GM12873 (cell line): Measurements from ENCODE around the gene ST3GAL3.

Experiments used
- CTCF ChIP-seq: IDR thresholded peaks from 2 replicates; pipeline ENCODE4 v1.5.1; 2012; ENCODE audit warnings: low read depth, mild to moderate bottlenecking, moderate library complexity, low read length, control low read depth; ENCODE audit not compliant: insufficient read depth; ENCODE audit errors: missing control alignments

The ST3GAL3 gene

DNA sequence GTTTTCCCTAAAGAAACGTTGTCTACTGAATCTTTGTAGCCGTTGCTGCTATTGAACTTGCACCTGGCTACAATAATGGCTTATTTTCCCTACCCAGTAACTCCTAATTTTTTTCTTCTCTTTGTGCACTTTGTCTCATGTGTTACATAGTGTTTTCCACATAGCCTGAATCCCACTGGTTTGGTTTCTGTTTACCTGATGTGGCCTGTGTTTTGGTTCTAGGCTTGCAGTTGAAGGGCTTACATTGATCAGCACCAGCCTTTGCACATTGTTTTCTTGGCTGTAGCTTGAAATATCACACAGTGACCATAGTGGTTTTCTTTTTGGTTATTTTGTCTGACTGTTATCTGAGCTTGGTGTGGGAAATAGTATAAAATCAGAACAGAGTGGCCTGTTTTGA is 29.5 kb downstream of the ST3GAL3 start:
- no peak for TF ChIP-seq CTCF

GRCh38 chr1:43742026-43742425 is 34.7 kb downstream of the ST3GAL3 start:
- no peak for TF ChIP-seq CTCF

GRCh38 chr1:43743206-43743605 is 35.9 kb downstream of the ST3GAL3 start:
- TF ChIP-seq CTCF = no peak

DNA sequence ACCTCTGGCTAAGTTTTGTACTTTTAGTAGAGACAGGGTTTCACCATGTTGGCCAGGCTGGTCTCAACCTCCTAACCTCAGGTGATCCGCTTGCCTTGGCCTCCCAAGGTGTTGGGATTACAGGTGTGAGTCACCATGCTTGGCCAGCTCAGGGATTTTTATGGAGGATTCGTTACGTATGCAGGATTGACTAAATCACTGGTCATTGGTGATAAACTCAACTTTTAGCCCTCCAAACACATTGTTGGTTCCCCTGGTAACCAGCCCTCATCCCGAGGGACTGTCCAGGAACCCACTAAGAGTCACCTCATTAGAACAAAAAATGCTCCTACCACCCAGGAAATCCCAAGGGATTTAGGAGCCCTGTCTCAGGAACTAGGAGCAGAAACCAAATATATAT is 40.4 kb downstream of the ST3GAL3 start:
- TF ChIP-seq CTCF = no peak

GRCh38 chr1:43750083-43750482 is 42.7 kb downstream of the ST3GAL3 start:
- TF ChIP-seq CTCF = no peak

DNA sequence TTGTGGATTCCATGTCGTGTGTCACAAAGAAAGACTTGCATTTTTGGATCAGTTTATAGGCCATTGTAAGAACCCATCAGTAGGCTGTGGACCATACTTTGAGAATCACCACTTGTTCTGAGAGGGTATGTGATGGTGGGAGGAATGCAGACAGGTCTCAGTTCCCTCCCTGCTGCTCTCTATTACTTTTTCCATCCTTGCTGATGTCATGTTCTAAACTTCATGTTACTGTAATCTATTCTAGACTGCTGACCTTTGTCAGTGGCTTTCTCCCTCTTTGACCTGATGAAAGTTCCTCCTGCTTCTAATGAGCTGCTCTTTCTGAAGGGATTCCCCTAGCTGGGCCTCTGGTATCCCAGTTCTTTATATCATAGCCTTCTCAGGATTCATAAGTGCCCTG is 46.1 kb downstream of the ST3GAL3 start:
- no peak for TF ChIP-seq CTCF

GRCh38 chr1:43754892-43755291 is 47.6 kb downstream of the ST3GAL3 start:
- TF ChIP-seq CTCF = no peak
